ENCODE results near the gene MYCN.
"Not testable (repeated sequence)": the region's sequence is repeated elsewhere in the genome, so short reads cannot be mapped to it uniquely, and the experiment has no call there.

The MYCN gene

GRCh38 chr2:15957881-15958713, 17.7 kb downstream of the MYCN start:
- H3K4me3 ChIP-seq (ENCODE audit: severe bottlenecking) = no peak overlapping the region
- H3K27me3 ChIP-seq (ENCODE audit: insufficient read depth, poor library complexity, severe bottlenecking) = no peaks in the 10 kb centered on the region
- H3K9me3 ChIP-seq (ENCODE audit: severe bottlenecking) = no peaks in the 10 kb centered on the region
- H3K27ac ChIP-seq (ENCODE audit: poor library complexity, severe bottlenecking) = no peak overlapping the region
- no peak for ATAC-seq (ENCODE audit: low read depth)
- H3K4me1 ChIP-seq (ENCODE audit: insufficient read depth, poor library complexity, severe bottlenecking) = no peaks in the 10 kb centered on the region
- no peaks in the 10 kb centered on the region for H3K36me3 ChIP-seq (ENCODE audit: low read depth)
- no peak for DNase-seq (ENCODE audit: low spot score)
- TF ChIP-seq CTCF (IDR thresholded peaks at IDR 0.05; ENCODE audit: poor library complexity, severe bottlenecking) = no peak

- no peaks in the 10 kb centered on the region for H3K27me3 ChIP-seq (ENCODE audit: insufficient read depth, poor library complexity, severe bottlenecking)
- H3K9me3 ChIP-seq (ENCODE audit: severe bottlenecking) = no peaks in the 10 kb centered on the region
- DNase-seq (ENCODE audit: low spot score) (no peak), ATAC-seq (ENCODE audit: low read depth) (no peak)
- H3K4me3 ChIP-seq (ENCODE audit: severe bottlenecking) = no peak overlapping the region
- no peak for TF ChIP-seq CTCF (IDR thresholded peaks at IDR 0.05; ENCODE audit: poor library complexity, severe bottlenecking)
- H3K27ac ChIP-seq (ENCODE audit: poor library complexity, severe bottlenecking) = no peak overlapping the region
- H3K36me3 ChIP-seq (ENCODE audit: low read depth) = no peaks in the 10 kb centered on the region
- H3K4me1 ChIP-seq (ENCODE audit: insufficient read depth, poor library complexity, severe bottlenecking) = no peaks in the 10 kb centered on the region
Measured at GRCh38 chr2:15959331-15960153, 19.2 kb downstream of the MYCN start.

GRCh38 chr2:15960154-15960520, 19.8 kb downstream of the MYCN start:
- not testable (repeated sequence) for H3K4me1 ChIP-seq (ENCODE audit: insufficient read depth, poor library complexity, severe bottlenecking); ATAC-seq (ENCODE audit: low read depth); H3K36me3 ChIP-seq (ENCODE audit: low read depth); H3K27me3 ChIP-seq (ENCODE audit: insufficient read depth, poor library complexity, severe bottlenecking); H3K27ac ChIP-seq (ENCODE audit: poor library complexity, severe bottlenecking); H3K4me3 ChIP-seq (ENCODE audit: severe bottlenecking); H3K9me3 ChIP-seq (ENCODE audit: severe bottlenecking); DNase-seq (ENCODE audit: low spot score)

- not testable (repeated sequence) for H3K36me3 ChIP-seq (ENCODE audit: low read depth); DNase-seq (ENCODE audit: low spot score); H3K4me1 ChIP-seq (ENCODE audit: insufficient read depth, poor library complexity, severe bottlenecking); H3K27me3 ChIP-seq (ENCODE audit: insufficient read depth, poor library complexity, severe bottlenecking); H3K27ac ChIP-seq (ENCODE audit: poor library complexity, severe bottlenecking); H3K4me3 ChIP-seq (ENCODE audit: severe bottlenecking); H3K9me3 ChIP-seq (ENCODE audit: severe bottlenecking); ATAC-seq (ENCODE audit: low read depth)
Measured at GRCh38 chr2:15963109-15963976, 23.0 kb downstream of the MYCN start.

GRCh38 chr2:15963977-15964670, 23.8 kb downstream of the MYCN start:
- Histone ChIP-seq H3K4me1 (ENCODE audit: insufficient read depth, poor library complexity, severe bottlenecking) (no peaks in the 10 kb centered on the region), H3K36me3 (ENCODE audit: low read depth) (no peaks in the 10 kb centered on the region), H3K27ac (ENCODE audit: poor library complexity, severe bottlenecking) (no peak overlapping the region), H3K27me3 (ENCODE audit: insufficient read depth, poor library complexity, severe bottlenecking) (no peaks in the 10 kb centered on the region), H3K4me3 (ENCODE audit: severe bottlenecking) (no peak overlapping the region), H3K9me3 (ENCODE audit: severe bottlenecking) (no peaks in the 10 kb centered on the region)
- DNase-seq (ENCODE audit: low spot score) = no peak
- ATAC-seq (ENCODE audit: low read depth) = no peak
- TF ChIP-seq CTCF (IDR thresholded peaks at IDR 0.05; ENCODE audit: poor library complexity, severe bottlenecking) = no peak
